A204.1 (cell line): ENCODE results near the gene ETNPPL.

Experiments
- FAIRE-seq: peaks from 2 replicates; lab custom pipeline; 2012; peaks lifted over from hg19 to GRCh38; lab: Jason Lieb, UNC

The ETNPPL gene

GRCh38 chr4:108762559-108763225 lies at the start of gene ETNPPL:
Gene ETNPPL, minus strand, starts transcription at chr4:108763053. Its CDS starts 155 bp downstream, at chr4:108762898.
- FAIRE-seq = no peak

GRCh38 chr4:108811486-108811885 lies 48.6 kb upstream of the ETNPPL start:
- no peak for FAIRE-seq

GRCh38 chr4:108810087-108810486 lies 47.2 kb upstream of the ETNPPL start:
- no peak for FAIRE-seq

GRCh38 chr4:108804648-108805273 lies 41.9 kb upstream of the ETNPPL start:
- no peak for FAIRE-seq

- no peak for FAIRE-seq
Measured at GRCh38 chr4:108799306-108799705, 36.5 kb upstream of the ETNPPL start.

GRCh38 chr4:108796173-108796572 lies 33.3 kb upstream of the ETNPPL start:
- no peak for FAIRE-seq

- FAIRE-seq = no peak
Measured at GRCh38 chr4:108795733-108796132, 32.9 kb upstream of the ETNPPL start.

- FAIRE-seq = no peak
Measured at GRCh38 chr4:108794136-108794535, 31.3 kb upstream of the ETNPPL start.

GRCh38 chr4:108793415-108793814 lies 30.6 kb upstream of the ETNPPL start:
- FAIRE-seq = no peak

GRCh38 chr4:108788731-108789130 lies 25.9 kb upstream of the ETNPPL start:
- FAIRE-seq = no peak

- no peak for FAIRE-seq
Measured at GRCh38 chr4:108787724-108788123, 24.9 kb upstream of the ETNPPL start.

GRCh38 chr4:108787106-108787505 lies 24.3 kb upstream of the ETNPPL start:
- FAIRE-seq = no peak

GRCh38 chr4:108786351-108786750 lies 23.5 kb upstream of the ETNPPL start:
- FAIRE-seq = no peak

- FAIRE-seq = peak; percentile 94
Measured at GRCh38 chr4:108783665-108784463, 21.0 kb upstream of the ETNPPL start.

GRCh38 chr4:108779958-108780357 lies 17.1 kb upstream of the ETNPPL start:
- FAIRE-seq = no peak

GRCh38 chr4:108777388-108777787 lies 14.5 kb upstream of the ETNPPL start:
- FAIRE-seq = no peak

- FAIRE-seq = no peak
Measured at GRCh38 chr4:108775921-108776320, 13.1 kb upstream of the ETNPPL start.

GRCh38 chr4:108774809-108775530 lies 12.1 kb upstream of the ETNPPL start:
- no peak for FAIRE-seq

GRCh38 chr4:108772402-108772801 lies 9.5 kb upstream of the ETNPPL start:
- FAIRE-seq = no peak

- no peak for FAIRE-seq
Measured at GRCh38 chr4:108766058-108766457, 3.2 kb upstream of the ETNPPL start.

- FAIRE-seq = no peak
Measured at GRCh38 chr4:108763986-108764385, 1.1 kb upstream of the ETNPPL start.

GRCh38 chr4:108763226-108763593 lies 357 bp upstream of the ETNPPL start:
- FAIRE-seq = no peak

GRCh38 chr4:108758498-108758897 lies 4.4 kb downstream of the ETNPPL start:
- no peak for FAIRE-seq
